Esophagus squamous epithelium (tissue), 4 donors: ENCODE data around the gene IQCC.

Source experiments
- POLR2A ChIP-seq, 4 donors: fragments of 450-650 bp; IDR thresholded peaks; one replicate each; pipeline ENCODE4 v1.6.1; 2017; ENCODE audit warnings: antibody characterized with exemption in 4 of 4, mild to moderate bottlenecking in 4 of 4, moderate library complexity in 3 of 4
- TF ChIP-seq, protein P1 (sequence below), 6 experiments: fragments of 450-650 bp in 4 of 6; fragments of 200-600 bp in 2 of 6; sonication (generic) in 2 of 6; IDR thresholded peaks; one replicate each; pipeline ENCODE4 v1.5.1; 2016 to 2019; ENCODE audit warnings: antibody characterized with exemption in 6 of 6, mild to moderate bottlenecking in 4 of 6, moderate library complexity in 4 of 6

DNA sequence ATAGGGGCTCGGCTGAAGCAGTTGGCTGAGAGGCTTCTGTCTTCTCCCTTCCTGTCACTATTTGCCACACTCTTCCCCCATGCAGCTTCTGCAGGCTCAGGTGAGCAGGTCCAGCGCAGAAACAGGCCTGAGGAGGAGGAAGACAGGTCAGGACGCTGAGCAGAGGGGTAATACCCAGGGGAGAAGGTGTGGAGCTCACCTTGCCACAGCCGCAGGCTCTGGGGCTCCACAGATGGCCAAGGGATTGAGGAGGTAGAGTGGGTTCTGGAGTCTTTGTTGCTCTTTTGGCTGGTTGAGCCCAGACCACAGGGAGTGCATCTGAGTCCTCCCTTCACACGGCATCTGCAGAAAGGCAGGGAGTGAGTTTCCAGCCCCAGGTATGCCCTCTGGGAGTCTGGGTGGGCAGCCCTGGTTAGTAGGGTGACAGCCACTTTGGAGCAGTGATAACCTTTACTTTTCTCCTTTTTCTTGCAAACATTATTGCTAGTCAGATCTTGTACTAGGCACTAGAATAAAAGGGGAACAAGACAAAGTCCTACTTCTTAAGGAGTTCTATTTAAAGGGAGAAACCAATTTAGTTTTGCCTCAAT, 26.5 kb downstream of the IQCC start:
- no peak for TF ChIP-seq POLR2A (IDR thresholded peaks at IDR 0.05)
- TF ChIP-seq, protein P1, sequence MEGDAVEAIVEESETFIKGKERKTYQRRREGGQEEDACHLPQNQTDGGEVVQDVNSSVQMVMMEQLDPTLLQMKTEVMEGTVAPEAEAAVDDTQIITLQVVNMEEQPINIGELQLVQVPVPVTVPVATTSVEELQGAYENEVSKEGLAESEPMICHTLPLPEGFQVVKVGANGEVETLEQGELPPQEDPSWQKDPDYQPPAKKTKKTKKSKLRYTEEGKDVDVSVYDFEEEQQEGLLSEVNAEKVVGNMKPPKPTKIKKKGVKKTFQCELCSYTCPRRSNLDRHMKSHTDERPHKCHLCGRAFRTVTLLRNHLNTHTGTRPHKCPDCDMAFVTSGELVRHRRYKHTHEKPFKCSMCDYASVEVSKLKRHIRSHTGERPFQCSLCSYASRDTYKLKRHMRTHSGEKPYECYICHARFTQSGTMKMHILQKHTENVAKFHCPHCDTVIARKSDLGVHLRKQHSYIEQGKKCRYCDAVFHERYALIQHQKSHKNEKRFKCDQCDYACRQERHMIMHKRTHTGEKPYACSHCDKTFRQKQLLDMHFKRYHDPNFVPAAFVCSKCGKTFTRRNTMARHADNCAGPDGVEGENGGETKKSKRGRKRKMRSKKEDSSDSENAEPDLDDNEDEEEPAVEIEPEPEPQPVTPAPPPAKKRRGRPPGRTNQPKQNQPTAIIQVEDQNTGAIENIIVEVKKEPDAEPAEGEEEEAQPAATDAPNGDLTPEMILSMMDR (IDR thresholded peaks at IDR 0.05), result no peak
